K562 (cell line): ENCODE data around the gene ITGA7. TPM values are rescaled to one million over a fixed set of nuclear protein-coding genes. Genes with fewer than 3 reads are reported as not detected.
A peak's percentile ranks its signal among the peaks of the same experiment; 100 is the strongest.

Experiments used
- ARID2 ChIP-seq: fragments of 450-650 bp; IDR thresholded peaks from 2 replicates; pipeline ENCODE4 v1.6.1; 2017; ENCODE audit warnings: antibody characterized with exemption, mild to moderate bottlenecking
- E2F4 ChIP-seq: sonication (generic); formaldehyde crosslinking; IDR thresholded peaks from 2 replicates; pipeline ENCODE4 v1.8.0; 2022; ENCODE audit warnings: mild to moderate bottlenecking, low read depth, missing genetic modification reagents
- ELF2 ChIP-seq: fragments of 250-450 bp; sonication (Bioruptor Pico); IDR thresholded peaks from 2 replicates; pipeline ENCODE4 v1.5.0; 2021; ENCODE audit warnings: mild to moderate bottlenecking
- ESRRA ChIP-seq: fragments of 450-650 bp; IDR thresholded peaks from 2 replicates; pipeline ENCODE4 v1.6.1; 2014; ENCODE audit warnings: low read depth, mild to moderate bottlenecking, moderate library complexity, borderline replicate concordance
- FOXK2 ChIP-seq, 2 experiments: fragments of 450-650 bp; IDR thresholded peaks in 1 of 2; conservative IDR thresholded peaks in 1 of 2; 2 replicates each; pipeline ENCODE4 v1.6.1; 2016; ENCODE audit warnings: low read depth in 2 of 2, mild to moderate bottlenecking in 1 of 2
- HDGF ChIP-seq: fragments of 450-650 bp; IDR thresholded peaks from 2 replicates; pipeline ENCODE4 v1.6.1; 2016
- HNRNPUL1 ChIP-seq: fragments of 200-400 bp; formaldehyde crosslinking; IDR thresholded peaks from 2 replicates; pipeline ENCODE4 v1.6.1; 2017; ENCODE audit warnings: low read length
- KAT2B ChIP-seq: IDR thresholded peaks from one replicate; pipeline ENCODE4 v1.6.1; 2012; ENCODE audit warnings: low read depth, mild to moderate bottlenecking, control low read depth, inconsistent platforms, low read length, moderate library complexity
- L3MBTL2 ChIP-seq: fragments of 450-650 bp; IDR thresholded peaks from 2 replicates; pipeline ENCODE4 v1.6.1; 2016; ENCODE audit warnings: mild to moderate bottlenecking, moderate library complexity
- MCM5 ChIP-seq: fragments of 450-650 bp; IDR thresholded peaks from 2 replicates; pipeline ENCODE4 v1.6.1; 2016; ENCODE audit warnings: low read depth
- MTA3 ChIP-seq: fragments of 450-650 bp; formaldehyde crosslinking; IDR thresholded peaks from 2 replicates; pipeline ENCODE4 v1.6.1; 2017; ENCODE audit warnings: mild to moderate bottlenecking, borderline replicate concordance
- MYC ChIP-seq, 2 experiments: fragments of 250-450 bp in 1 of 2; sonication (Bioruptor Pico) in 1 of 2; IDR thresholded peaks; 2 replicates each; pipeline versions ENCODE4 v1.5.1 to v1.6.1; 2012 to 2021; ENCODE audit warnings: low read depth in 2 of 2, borderline replicate concordance in 1 of 2, improper control_type of control experiment in 1 of 2, low read length in 1 of 2, mild to moderate bottlenecking in 1 of 2, moderate library complexity in 1 of 2
- NCOR1 ChIP-seq: fragments of 450-650 bp; IDR thresholded peaks from 2 replicates; pipeline ENCODE4 v1.6.1; 2016; ENCODE audit warnings: mild to moderate bottlenecking, moderate library complexity
- NFXL1 ChIP-seq: fragments of 450-650 bp; formaldehyde crosslinking; IDR thresholded peaks from 2 replicates; pipeline ENCODE4 v1.4.0; 2021; ENCODE audit warnings: mild to moderate bottlenecking
- NR2C2 ChIP-seq, 2 experiments: fragments of 200-800 bp in 1 of 2; sonication (Bioruptor generic) in 1 of 2; sonication (generic) in 1 of 2; formaldehyde crosslinking in 1 of 2; IDR thresholded peaks; 2 replicates each; pipeline versions ENCODE4 v1.6.1 to v1.8.0; 2016 to 2022; ENCODE audit warnings: mild to moderate bottlenecking in 1 of 2, missing compliant biosample characterization in 1 of 2, missing genetic modification characterization in 1 of 2, missing genetic modification reagents in 1 of 2
- PML ChIP-seq: IDR thresholded peaks from 2 replicates; pipeline ENCODE4 v1.6.1; 2012; ENCODE audit warnings: low read length, inconsistent platforms
- POLR3G ChIP-seq: IDR thresholded peaks from 2 replicates; pipeline ENCODE4 v1.6.1; 2011; ENCODE audit not compliant: insufficient read length, insufficient replicate concordance; ENCODE audit errors: extremely low read depth
- SFPQ ChIP-seq: fragments of 200-400 bp; formaldehyde crosslinking; IDR thresholded peaks from 2 replicates; pipeline ENCODE4 v1.6.1; 2017; ENCODE audit warnings: mild to moderate bottlenecking, low read depth, low read length, moderate library complexity
- SMARCC2 ChIP-seq: fragments of 450-650 bp; IDR thresholded peaks from 2 replicates; pipeline ENCODE4 v1.6.1; 2017; ENCODE audit warnings: antibody characterized with exemption, moderate library complexity, mild to moderate bottlenecking, low read depth
- TAF7 ChIP-seq: fragments of 450-650 bp; IDR thresholded peaks from 2 replicates; pipeline ENCODE4 v1.6.1; 2016; ENCODE audit warnings: missing genetic modification characterization, missing compliant biosample characterization
- TSC22D4 ChIP-seq: fragments of 450-650 bp; IDR thresholded peaks from 2 replicates; pipeline ENCODE4 v1.6.1; 2016; ENCODE audit warnings: missing genetic modification characterization, missing biosample characterization, control low read depth
- ZNF589 ChIP-seq: fragments of 200-800 bp; sonication (Bioruptor generic); IDR thresholded peaks from 2 replicates; pipeline ENCODE4 v1.6.1; 2016; ENCODE audit warnings: low read depth, missing genetic modification characterization, missing compliant biosample characterization
- polyA plus RNA-seq, 8 experiments: library from polyadenylated mRNA; depleted of rRNA in 4 of 8; stranded (reverse) in 5 of 8; unstranded in 3 of 8; fragments of >200 nt; fragmentation: Nextera tagmentation in 2 of 8; fragmentation: Illumina TruSeq in 1 of 8; extraction: Ambion mirVana in 2 of 8; extraction: Trizol in 1 of 8; gene quantifications; 2 replicates each; pipeline versions ENCODE4 v1.2.1 to v1.2.3, GENCODE V29; 2011 to 2014; ENCODE audit warnings: inconsistent platforms in 1 of 8, missing spikeins in 1 of 8
- total RNA-seq, 7 experiments: library from RNA; depleted of rRNA in 6 of 7; stranded (reverse); fragments of >200 nt in 6 of 7; fragmentation: Illumina TruSeq in 2 of 7; extraction: Trizol in 2 of 7; gene quantifications; 2 replicates each; pipeline versions ENCODE4 v1.2.1 to v1.2.3, GENCODE V29; 2011 to 2021; ENCODE audit warnings: low replicate concordance in 1 of 7
- TF ChIP-seq, protein P1 (sequence below): fragments of 450-650 bp; IDR thresholded peaks from 2 replicates; pipeline ENCODE4 v1.7.1; 2018; ENCODE audit warnings: mild to moderate bottlenecking, low read depth; ENCODE audit not compliant: partially characterized antibody

Gene ITGA7
- total and polyA plus RNA-seq, 9 of the 15 experiments (the other 6 are each of a cell fraction or from before 2014, with no cell fraction given): 0.11 to 2.3 (median 0.56) TPM; not detected in 1

DNA sequence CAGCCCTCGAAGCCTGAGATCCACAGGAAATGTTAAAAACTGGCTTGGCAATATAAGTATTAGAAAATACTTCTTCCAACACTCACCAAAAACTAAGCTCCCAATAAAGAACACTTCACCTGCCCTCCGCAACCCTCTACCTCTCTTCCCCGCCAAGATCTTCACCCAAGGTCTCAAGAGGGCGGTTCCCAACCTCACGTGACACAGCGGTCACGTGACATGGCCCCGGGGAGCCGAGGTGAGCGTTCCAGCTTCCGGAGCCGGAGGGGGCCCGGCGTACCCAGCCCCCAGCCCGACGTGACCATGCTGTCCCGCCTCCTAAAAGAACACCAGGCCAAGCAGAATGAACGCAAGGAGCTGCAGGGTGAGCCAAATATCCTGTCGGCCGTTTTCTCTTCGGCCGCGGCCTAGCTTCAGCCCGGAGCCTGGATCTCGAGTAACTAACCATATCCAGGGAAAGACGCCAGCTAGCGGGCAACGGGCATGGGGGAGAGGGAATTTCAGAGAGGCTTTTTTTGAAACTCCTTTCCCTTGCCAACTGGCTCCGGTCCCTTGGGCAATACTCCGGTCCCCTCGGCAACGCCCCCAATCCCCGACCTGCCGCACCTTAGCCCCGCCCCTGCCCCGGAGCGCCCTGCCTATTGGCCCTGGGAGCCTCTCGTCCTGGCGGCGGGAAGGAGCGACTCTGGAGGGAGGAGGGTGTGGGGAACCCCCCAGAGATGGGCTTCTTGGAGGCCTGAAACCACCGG is 8.3 kb upstream of the ITGA7 start, which contains the start of gene BLOC1S1 (continued):
- peak; percentile 63; the same call in 1 of the 2 replicates for TF ChIP-seq E2F4 (CRISPR knock-in tag)
- peak; percentile 85 for TF ChIP-seq ELF2 (CRISPR knock-in tag)
- TF ChIP-seq L3MBTL2: peak; percentile 83
- no peak for TF ChIP-seq SFPQ
- TF ChIP-seq HNRNPUL1: no peak
- TF ChIP-seq TAF7: peak; percentile 55
- TF ChIP-seq MYC (IDR thresholded peaks at IDR 0.05; ENCODE audit: low read depth, low read length): peak; percentile 50; the same call in 1 of the 2 replicates
- TF ChIP-seq MYC (CRISPR knock-in tag; IDR thresholded peaks at IDR 0.05; ENCODE audit: borderline replicate concordance, low read depth): peak; percentile 60; the same call in 1 of the 2 replicates
- no peak for TF ChIP-seq ARID2
- TF ChIP-seq NFXL1 (CRISPR knock-in tag): no peak
- peak; percentile 65; the same call in 1 of the 2 replicates for TF ChIP-seq MTA3
- TF ChIP-seq PML: no peak; the same call in 1 of the 2 replicates
- no peak for TF ChIP-seq MCM5
- no peak for TF ChIP-seq KAT2B
- TF ChIP-seq NR2C2 (CRISPR knock-in tag; IDR thresholded peaks at IDR 0.05): 0 out of 2 replicates have a peak, but pooled peaks have one; percentile 52
- TF ChIP-seq NR2C2 (tag; IDR thresholded peaks at IDR 0.05): peak; percentile 88
- no peak for TF ChIP-seq NCOR1
- peak; percentile 91 to 94 for TF ChIP-seq FOXK2 (conservative IDR thresholded peaks at IDR 0.05 in 1 of 2, IDR thresholded peaks at IDR 0.05 in 1 of 2; ENCODE audit: low read depth in 2 of 2)
- peak; percentile 70 for TF ChIP-seq ESRRA
- TF ChIP-seq, protein P1, sequence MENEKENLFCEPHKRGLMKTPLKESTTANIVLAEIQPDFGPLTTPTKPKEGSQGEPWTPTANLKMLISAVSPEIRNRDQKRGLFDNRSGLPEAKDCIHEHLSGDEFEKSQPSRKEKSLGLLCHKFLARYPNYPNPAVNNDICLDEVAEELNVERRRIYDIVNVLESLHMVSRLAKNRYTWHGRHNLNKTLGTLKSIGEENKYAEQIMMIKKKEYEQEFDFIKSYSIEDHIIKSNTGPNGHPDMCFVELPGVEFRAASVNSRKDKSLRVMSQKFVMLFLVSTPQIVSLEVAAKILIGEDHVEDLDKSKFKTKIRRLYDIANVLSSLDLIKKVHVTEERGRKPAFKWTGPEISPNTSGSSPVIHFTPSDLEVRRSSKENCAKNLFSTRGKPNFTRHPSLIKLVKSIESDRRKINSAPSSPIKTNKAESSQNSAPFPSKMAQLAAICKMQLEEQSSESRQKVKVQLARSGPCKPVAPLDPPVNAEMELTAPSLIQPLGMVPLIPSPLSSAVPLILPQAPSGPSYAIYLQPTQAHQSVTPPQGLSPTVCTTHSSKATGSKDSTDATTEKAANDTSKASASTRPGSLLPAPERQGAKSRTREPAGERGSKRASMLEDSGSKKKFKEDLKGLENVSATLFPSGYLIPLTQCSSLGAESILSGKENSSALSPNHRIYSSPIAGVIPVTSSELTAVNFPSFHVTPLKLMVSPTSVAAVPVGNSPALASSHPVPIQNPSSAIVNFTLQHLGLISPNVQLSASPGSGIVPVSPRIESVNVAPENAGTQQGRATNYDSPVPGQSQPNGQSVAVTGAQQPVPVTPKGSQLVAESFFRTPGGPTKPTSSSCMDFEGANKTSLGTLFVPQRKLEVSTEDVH: peak; percentile 86
- no peak for TF ChIP-seq TSC22D4 (tag)
- no peak for TF ChIP-seq POLR3G
- no peak for TF ChIP-seq HDGF
- no peak for TF ChIP-seq SMARCC2
- peak; percentile 41; the same call in 1 of the 2 replicates for TF ChIP-seq ZNF589 (CRISPR knock-in tag)
